ENCODE measurements around the gene RPL6.

RPL6 gene

DNA sequence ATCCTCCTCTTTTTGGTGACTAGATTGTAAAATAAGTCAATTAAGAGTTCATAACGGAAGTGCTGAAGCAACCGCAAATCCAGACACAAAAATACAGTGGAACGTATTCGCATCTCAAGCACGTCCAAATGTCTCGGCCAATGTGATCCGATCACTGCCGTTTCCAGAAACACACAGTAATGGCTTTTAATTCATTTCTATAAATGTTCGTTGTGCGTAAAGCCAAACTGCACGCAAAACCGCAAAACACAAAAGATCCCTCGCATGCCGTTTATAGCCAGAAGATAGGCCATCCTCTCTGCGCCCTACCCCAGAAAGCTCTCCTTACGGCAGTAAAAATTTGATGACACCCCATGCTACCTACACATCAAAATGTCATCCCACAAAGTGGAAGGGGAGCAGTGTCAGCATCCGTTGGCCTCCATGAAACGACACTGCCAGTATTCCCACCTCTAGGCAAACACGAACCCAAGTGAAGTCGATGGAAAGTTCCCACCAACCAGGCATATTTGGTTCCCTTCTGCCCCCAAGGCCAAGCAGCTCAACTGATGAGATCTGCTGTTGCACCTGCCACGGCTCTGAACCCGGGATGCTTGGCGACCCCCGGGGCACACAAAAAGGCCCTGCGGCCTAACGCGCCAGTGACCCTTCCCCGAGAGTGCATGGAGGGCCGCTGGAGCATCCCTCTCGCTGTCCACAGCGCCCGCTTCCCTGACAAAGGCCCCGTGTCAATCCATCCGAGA is 28.6 kb downstream of the RPL6 start:
- DNase-seq (ENCODE audit: low read depth, low spot score): no peak

DNA sequence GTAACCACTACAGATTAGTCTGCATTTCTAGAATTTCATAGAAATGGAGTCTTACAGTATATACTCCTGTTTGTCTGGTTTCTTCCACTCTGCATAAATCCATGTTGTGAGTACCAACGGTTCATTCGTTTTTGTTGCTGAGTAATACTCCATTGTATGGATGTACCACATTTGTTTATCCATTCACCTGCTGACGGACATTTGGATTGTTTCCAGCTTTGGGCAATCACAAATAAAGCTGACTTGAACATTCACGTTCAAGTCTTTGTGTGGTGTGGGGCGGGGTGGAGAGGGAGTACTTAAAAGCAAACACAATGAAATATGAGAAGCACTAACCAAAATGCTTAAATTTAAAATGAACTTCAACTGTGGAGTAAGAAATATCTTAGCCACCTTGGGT is 34.3 kb downstream of the RPL6 start:
- no peak for DNase-seq (ENCODE audit: low read depth, low spot score)

DNA sequence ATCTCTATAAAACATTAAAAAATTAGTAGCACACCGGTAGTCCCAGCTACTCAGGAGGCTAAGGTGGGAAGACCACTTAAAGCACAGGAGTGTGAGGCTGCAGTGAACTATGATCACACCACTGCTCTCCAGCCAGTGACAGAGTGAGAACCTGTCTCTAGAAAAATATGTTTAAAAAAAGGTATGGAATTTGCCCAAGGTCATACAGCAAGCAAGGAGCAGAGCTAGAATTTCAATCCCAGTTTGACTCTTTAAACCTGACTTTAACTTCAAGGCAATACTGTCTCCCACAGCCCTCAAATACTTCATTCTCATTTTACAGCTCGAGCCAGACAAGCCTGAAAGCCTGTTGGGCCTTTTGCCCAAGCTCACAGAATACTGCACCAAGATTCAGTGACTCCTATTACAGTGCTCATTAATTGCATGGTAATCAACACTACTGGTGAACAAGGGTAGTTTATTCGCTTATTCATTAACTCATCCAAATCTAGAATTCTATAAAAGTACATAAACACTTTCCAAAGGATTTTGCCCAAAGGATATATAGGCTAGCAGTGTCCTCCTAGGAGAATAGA is 35.2 kb downstream of the RPL6 start:
- DNase-seq (ENCODE audit: low read depth, low spot score): no peak

DNA sequence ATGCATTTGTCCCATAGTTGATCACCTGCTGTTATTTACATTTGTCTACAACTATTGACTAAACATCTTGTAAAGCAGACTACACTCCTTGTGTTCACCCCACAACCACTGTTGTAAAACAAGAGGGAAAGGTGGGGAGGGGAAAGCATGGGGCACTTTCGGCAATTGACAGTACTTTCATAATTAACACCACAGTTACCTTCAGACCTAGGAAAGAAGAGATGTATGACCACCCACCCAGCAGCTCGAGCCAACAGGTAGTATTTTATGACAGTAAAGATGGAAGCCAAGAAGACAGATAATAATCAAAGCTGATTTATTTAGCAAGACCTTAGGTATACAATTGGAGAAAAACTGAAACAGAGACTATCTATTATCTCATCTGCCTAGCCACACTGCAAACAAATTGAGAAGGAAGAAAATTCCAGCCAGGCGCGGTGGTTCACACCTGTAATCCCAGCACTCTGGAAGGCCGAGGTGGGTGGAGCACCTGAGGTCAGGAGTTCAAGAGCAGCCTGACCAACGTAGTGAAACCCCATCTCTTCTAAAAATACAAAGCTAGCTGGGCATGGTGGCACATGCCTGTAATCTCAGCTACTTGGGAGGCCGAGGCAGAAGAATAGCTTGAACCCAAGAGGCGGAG is 38.4 kb downstream of the RPL6 start:
- no peak for DNase-seq (ENCODE audit: low read depth, low spot score)

DNA sequence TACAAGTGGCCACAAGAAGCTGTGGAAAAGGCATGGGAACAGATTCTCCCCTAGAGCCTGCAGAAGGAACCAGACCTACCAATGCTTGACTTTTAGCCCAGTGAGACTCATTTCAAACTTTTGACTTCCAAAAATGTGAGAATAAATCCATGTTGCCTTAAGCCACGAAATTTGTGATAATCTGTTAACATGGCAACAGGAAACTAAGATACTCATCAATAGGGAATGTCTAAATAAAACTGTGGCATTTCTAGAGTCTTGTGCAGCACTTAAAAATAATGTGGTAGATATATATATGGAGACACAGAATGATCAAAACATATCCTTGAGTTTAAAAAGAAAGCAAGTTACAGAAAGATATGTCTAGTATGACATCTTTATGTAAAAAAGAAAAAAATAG is 39.2 kb downstream of the RPL6 start:
- no peak for DNase-seq (ENCODE audit: low read depth, low spot score)

DNA sequence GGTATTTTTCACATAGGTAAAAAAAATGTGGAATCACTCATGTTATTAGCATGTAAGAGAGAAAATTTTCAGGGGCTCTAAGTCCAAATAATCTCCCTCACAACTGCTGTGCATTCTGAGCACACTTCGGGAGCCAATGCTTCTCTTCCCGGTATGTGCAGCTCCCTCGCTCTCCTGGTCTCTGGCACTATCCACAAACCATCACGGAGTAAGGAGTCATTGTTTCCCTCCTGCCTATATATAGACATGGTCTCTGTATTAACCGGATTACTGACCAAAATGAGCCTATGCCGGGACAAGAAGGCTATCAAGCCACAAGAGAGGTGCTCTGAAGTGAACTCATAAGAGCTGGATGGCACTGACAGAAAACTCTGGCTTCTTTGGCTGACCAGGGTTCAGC is 40.5 kb downstream of the RPL6 start:
- no peak for DNase-seq (ENCODE audit: low read depth, low spot score)

DNA sequence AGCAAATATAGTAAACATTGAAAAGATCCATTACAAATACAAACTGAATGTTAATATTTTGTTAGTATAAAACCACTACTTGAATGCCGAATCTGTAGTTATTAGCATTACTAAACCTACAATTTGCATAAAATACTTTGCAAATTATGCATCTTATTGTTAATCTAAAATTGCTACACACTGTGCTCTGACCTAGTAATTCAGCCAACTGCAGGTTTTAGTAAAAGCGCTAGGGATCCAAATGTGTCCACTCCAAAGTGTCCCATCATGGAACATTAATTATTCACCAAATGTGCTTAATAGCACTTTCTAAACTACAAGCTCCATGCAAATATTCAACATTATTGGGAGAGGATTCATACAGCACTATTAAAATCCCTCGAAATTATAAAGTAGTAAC is 41.4 kb downstream of the RPL6 start:
- no peak for DNase-seq (ENCODE audit: low read depth, low spot score)

DNA sequence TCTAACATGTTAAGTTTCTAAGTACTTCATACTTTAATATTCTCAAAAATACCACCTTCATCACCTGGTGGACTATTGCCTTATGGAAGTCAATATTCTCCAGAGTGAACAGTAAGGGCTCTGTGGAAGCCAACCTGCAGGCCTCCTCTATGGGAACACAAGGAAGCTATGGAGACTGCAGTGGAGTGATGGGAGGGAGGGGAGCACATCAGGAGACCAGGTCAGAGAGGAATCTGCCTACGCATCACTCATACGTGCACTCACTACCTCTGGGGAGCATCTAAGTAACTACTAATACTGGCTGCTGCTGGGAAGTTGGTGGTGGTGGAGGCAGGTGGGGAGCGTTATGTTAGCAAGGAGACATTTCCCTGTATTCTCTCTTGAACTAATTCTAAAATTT is 47.1 kb downstream of the RPL6 start:
- DNase-seq (ENCODE audit: low read depth, low spot score): no peak

DNA sequence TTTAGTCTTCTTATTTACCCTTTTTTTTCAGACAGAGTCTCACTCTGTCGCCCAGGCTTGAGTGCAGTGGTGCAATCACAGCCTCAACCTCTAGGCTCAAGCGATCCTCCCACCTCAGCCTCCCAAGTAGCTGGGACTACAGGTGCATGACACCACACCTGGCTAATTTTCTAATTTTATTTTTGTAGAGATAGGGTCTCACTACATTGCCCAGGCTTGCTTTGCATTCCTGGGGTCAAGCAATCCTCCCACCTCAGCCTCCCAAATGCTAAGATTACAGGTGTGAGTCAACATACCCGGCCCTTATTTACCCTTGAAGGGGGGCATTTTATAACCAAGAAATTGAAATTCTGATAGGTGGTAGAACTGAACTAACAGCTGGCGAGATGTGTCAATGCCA is 48.1 kb downstream of the RPL6 start:
- DNase-seq (ENCODE audit: low read depth, low spot score): no peak

DNA sequence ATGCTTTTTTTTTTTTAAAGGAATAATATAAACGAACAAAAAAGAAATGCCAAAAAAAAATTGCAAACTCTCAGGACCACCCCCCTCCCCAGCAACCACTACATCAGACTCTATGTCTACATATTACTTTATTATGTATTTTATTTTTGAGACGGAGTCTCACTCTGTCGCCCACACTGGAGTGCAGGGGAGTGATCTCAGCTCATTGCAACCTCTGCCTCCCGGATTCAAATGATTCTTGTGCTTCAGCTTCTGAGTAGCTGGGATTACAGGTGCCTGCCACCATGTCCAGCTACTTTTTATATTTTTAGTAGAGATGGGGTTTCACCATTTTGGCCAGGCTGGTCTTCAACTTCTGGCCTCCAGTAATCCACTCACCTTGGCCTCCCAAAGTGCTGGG is 50.1 kb downstream of the RPL6 start:
- no peak for DNase-seq (ENCODE audit: low read depth, low spot score)

DNA sequence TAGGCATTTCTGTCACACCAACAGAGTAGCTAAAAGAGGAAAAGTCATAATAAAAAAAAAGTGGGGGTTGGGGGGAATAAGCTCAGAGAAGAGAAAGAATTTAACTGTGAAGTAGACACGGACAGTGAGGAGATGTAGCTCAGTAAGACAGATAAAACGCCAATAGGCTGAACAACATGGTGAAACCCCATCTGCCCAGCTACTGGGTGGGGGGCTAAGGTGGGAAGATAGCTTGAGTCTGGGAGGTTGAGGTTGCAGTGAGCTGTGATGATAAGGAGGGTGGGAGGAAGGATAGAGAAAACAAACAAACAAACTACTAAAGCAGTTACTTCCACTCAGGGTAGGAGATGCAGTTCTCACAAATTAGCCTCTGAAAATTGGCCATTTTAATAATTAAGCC is 52.2 kb downstream of the RPL6 start:
- DNase-seq (ENCODE audit: low read depth, low spot score): no peak

Measured in smooth muscle cell of the brain vasculature (primary cell).